MCF 10A (cell line): Measurements from ENCODE around the gene WWP2. TPM values are rescaled to one million over a fixed set of nuclear protein-coding genes. Genes with fewer than 3 reads are reported as not detected.
A peak's percentile ranks its signal among the peaks of the same experiment; 100 is the strongest.

Source experiments
- BruUV-seq: library from RNA; stranded (reverse); fragments of 400-500 nt; replicated peaks from 2 replicates; lab custom pipeline; 2021; lab: Mats Ljungman, UMichigan
- CTCF ChIA-PET: fragments of 300-600 bp; sonication (Branson Sonifier 250); formaldehyde crosslinking; extraction: SDS; loops from one replicate; lab custom pipeline; 2021; ENCODE audit warnings: antibody characterized with exemption, inconsistent platforms; lab: Yijun Ruan, JAX
- POLR2A ChIA-PET: fragments of 300-600, 350-650 bp; sonication (Branson Sonifier 250); formaldehyde crosslinking; extraction: SDS; loops from one replicate; lab custom pipeline; 2020; ENCODE audit warnings: antibody characterized with exemption, inconsistent platforms; lab: Yijun Ruan, JAX
- DNase-seq: peaks from one replicate; pipeline ENCODE4 v3.0.0-alpha.2; 2018; ENCODE audit not compliant: unreplicated experiment
- H3K27ac Mint-ChIP-seq: one replicate; pipeline ENCODE4 v1.8.0; 2022; ENCODE audit warnings: mild to moderate bottlenecking, low read depth, mixed read lengths; ENCODE audit not compliant: unreplicated experiment
- H3K27me3 Mint-ChIP-seq: one replicate; pipeline ENCODE4 v1.8.0; 2022; ENCODE audit warnings: mixed read lengths; ENCODE audit not compliant: insufficient read depth, unreplicated experiment
- H3K36me3 Mint-ChIP-seq: one replicate; pipeline ENCODE4 v1.8.0; 2022; ENCODE audit warnings: mild to moderate bottlenecking, moderate library complexity, mixed read lengths; ENCODE audit not compliant: insufficient read depth, unreplicated experiment
- H3K4me1 Mint-ChIP-seq: one replicate; pipeline ENCODE4 v1.8.0; 2022; ENCODE audit warnings: mixed read lengths; ENCODE audit not compliant: insufficient read depth, unreplicated experiment
- H3K4me3 Mint-ChIP-seq: one replicate; pipeline ENCODE4 v1.8.0; 2022; ENCODE audit warnings: mild to moderate bottlenecking, moderate library complexity, mixed read lengths; ENCODE audit not compliant: unreplicated experiment
- H3K9me3 Mint-ChIP-seq: one replicate; pipeline ENCODE4 v1.8.0; 2022; ENCODE audit warnings: mixed read lengths; ENCODE audit not compliant: unreplicated experiment
- CTCF ChIP-seq: fragments of 200-600 bp; IDR thresholded peaks from one replicate; pipeline ENCODE4 v1.8.0; 2022; ENCODE audit warnings: antibody characterized with exemption, mild to moderate bottlenecking; ENCODE audit not compliant: unreplicated experiment
- intact Hi-C: fragments of 100-400 bp; cut with micrococcal nuclease; formaldehyde crosslinking; loops from 2 replicates; pipeline ENCODE4 v1.14.1; 2022
- total RNA-seq: library from RNA; stranded (reverse); gene quantifications from 2 replicates; pipeline ENCODE4 v1.2.3, GENCODE V29; 2022

Gene WWP2
- total RNA-seq, 1 experiment from 2014 or later: 30.4 TPM

DNA sequence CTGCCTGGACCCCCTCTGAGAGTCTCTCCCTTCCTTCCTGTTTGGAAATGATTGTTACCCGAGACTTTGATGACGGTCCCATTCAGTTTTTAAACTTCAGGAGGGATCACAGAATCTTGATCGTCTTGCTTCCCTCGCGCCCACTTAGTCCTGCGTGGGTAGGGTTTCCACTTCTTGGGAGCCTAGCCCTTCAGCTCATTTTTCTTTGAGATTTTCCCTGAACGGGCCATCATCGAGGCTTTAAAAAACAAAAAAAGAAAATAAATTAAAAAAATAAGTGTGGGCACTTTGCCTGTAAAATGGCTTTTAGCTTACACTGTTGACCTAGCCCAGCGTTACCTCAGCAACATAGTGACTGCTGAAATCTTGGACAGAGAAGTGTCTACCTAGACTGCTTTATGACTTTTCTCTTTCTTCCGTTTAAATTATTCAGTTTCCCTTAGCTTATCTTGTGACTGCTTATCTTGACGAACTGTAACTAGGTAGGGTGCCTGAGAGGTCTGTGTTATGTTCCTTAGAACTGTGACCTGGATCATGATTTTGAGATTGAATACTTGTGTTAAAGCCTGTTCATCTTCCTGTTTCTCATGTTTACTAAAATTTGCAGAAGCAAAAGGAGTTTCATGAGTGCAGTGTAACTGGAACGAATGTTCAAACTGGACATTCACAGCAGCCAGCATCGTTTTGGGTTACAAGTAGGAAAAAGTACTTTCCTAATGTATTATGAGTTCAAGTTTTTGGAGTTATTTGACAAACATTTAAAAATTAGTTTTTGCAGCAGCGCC lies 874 bp downstream of the WWP2 start:
- POLR2A ChIA-PET: interaction anchor here (0.5 to 3.7 kb wide), 21 partner anchors 8 to 379 kb away, joined by 3 to 45 read pairs (median 5); partner anchors contain the start of genes NOB1 and NQO1

DNA sequence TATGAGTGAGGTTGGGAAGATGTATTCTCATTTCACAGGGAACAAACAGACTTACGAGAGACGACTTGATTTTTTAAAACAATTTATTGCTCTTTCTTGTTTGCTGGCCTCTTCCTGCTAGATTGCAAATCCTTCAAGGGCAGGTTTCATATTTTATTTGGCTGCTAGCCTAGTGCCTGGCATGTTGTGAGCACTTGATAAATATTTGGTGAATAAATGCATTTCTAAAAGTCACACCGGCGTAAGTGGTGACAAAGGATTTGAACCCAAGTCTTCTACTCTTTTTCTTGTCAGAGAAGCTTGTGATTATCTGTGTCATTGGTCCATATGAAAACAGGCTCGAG lies 1.4 kb downstream of the WWP2 start:
- intact Hi-C loops: no loop called here
- peak overlapping the region; percentile 93 for H3K27ac Mint-ChIP-seq

More for the DNA sequence above, 874 bp downstream of the WWP2 start:
- Mint-ChIP-seq H3K27me3 (no peaks in the 10 kb centered on the region), H3K4me3 (peak overlapping the region; percentile 75), H3K27ac (peak overlapping the region; percentile 93), H3K36me3 (no peaks in the 10 kb centered on the region), H3K9me3 (no peaks in the 10 kb centered on the region), H3K4me1 (peaks cover 5% of the 10 kb centered on the region)
- DNase-seq: no peak
- TF ChIP-seq CTCF: no peak
- BruUV-seq: TSS peak; percentile 34
- CTCF ChIA-PET: interaction anchor here (0.6 to 1.5 kb wide), 4 partner anchors 9 to 168 kb away, joined by 3 to 9 read pairs (median 4); partner anchors contain the start of gene NOB1
- intact Hi-C loops: no loop called here

DNA sequence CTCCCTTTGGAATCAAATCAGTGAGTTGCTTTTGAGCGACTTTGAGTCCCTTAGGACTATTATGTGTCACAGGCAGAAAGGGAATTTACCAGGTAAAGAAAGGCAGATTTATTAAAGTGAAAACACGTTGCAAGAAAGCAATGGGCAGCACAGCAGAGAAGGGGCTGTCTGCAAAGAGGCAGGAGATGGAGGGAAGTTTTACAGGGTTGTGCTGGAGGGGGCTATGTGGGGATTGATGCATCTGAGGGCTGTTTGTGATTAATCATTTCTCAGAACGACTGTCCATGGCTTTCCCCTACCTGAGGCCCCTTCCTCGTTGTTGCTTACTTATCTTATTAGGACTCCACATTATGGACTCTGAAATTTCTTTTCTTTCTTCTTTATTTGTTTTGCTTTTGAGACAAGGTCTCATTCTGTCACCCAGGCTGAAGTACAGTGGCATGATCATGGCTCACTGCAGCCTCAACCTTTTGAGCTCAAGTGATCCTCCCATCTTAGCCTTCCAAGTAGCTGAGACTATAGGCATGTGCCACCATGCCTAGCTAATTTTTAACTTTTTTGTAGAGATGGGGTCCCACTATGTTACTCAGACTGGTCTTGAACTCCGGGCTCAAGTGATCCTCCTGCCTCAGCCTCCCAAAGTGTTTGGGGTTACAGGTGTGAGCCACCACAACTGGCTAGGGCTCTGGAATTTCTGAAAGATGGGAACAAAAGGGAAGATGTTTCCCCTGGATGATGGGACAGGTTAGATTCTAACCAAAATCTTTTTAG lies 5.5 kb downstream of the WWP2 start:
- Mint-ChIP-seq H3K4me3 (no peak overlapping the region), H3K27me3 (no peaks in the 10 kb centered on the region), H3K27ac (no peak overlapping the region), H3K4me1 (peaks cover 5% of the 10 kb centered on the region), H3K36me3 (peaks cover 4% of the 10 kb centered on the region), H3K9me3 (no peaks in the 10 kb centered on the region)
- no peak for TF ChIP-seq CTCF
- BruUV-seq: no TSS peak
- no peak for DNase-seq
- ChIA-PET CTCF (interaction anchor here (0.7 to 1.8 kb wide), 2 partner anchors 13 to 34 kb away, joined by 3 to 5 read pairs; partner anchors contain the start of gene NOB1), POLR2A (no interaction called here)
- intact Hi-C loops: no loop called here

More for the DNA sequence above, 1.4 kb downstream of the WWP2 start:
- no peak for TF ChIP-seq CTCF
- Mint-ChIP-seq H3K4me1 (peaks cover 5% of the 10 kb centered on the region), H3K27me3 (no peaks in the 10 kb centered on the region), H3K9me3 (no peaks in the 10 kb centered on the region), H3K4me3 (peak overlapping the region; percentile 75), H3K36me3 (no peaks in the 10 kb centered on the region)
- BruUV-seq: no TSS peak
- CTCF ChIA-PET: interaction anchor here (0.6 to 1.5 kb wide), 2 partner anchors 9 kb away, joined by 5 to 9 read pairs; partner anchors contain the start of gene NOB1
- POLR2A ChIA-PET: interaction anchor here (0.7 to 3.7 kb wide), 15 partner anchors 7 to 379 kb away, joined by 3 to 45 read pairs (median 7); partner anchors contain the start of genes NOB1 and NQO1
- DNase-seq: no peak

GRCh38 chr16:69768666-69769065 lies 6.5 kb downstream of the WWP2 start:
- H3K36me3 Mint-ChIP-seq: peaks cover 10% of the 10 kb centered on the region
- ChIA-PET POLR2A (no interaction called here), CTCF (interaction anchor here (0.6 kb wide), 1 partner anchor 26 kb away, joined by 3 read pairs; no protein-coding TSS in a partner anchor)
- H3K9me3 Mint-ChIP-seq: no peaks in the 10 kb centered on the region
- DNase-seq: no peak
- H3K27me3 Mint-ChIP-seq: no peaks in the 10 kb centered on the region
- no peak overlapping the region for H3K27ac Mint-ChIP-seq
- H3K4me3 Mint-ChIP-seq: no peak overlapping the region
- TF ChIP-seq CTCF: no peak
- intact Hi-C loops: no loop called here
- H3K4me1 Mint-ChIP-seq: peaks cover 5% of the 10 kb centered on the region
- no TSS peak for BruUV-seq
